ENCODE results near the gene EPB41L4A.

The EPB41L4A gene

GRCh38 chr5:112122353-112122752 is 296.7 kb downstream of the EPB41L4A start:
- H3K4me3 ChIP-seq (ENCODE audit: low read depth, low read length) = no peak overlapping the region
- in situ Hi-C loops (cut with HindIII; ENCODE audit: low sequenced_read_pairs) = no loop called here
- DNase-seq (ENCODE audit: low read depth) = no peak
- TF ChIP-seq CTCF (IDR thresholded peaks at IDR 0.05; ENCODE audit: low read depth, low read length, missing control alignments) = no peak

- TF ChIP-seq CTCF (IDR thresholded peaks at IDR 0.05; ENCODE audit: low read depth, low read length, missing control alignments) = no peak
- no peak overlapping the region for H3K4me3 ChIP-seq (ENCODE audit: low read depth, low read length)
- in situ Hi-C loops (cut with HindIII; ENCODE audit: low sequenced_read_pairs) = no loop called here
- no peak for DNase-seq (ENCODE audit: low read depth)
These were observed 297.8 kb downstream of the EPB41L4A start for GRCh38 chr5:112121258-112121657.

GRCh38 chr5:112119969-112120368 is 299.1 kb downstream of the EPB41L4A start:
- no peak for TF ChIP-seq CTCF (IDR thresholded peaks at IDR 0.05; ENCODE audit: low read depth, low read length, missing control alignments)
- DNase-seq (ENCODE audit: low read depth) = no peak
- H3K4me3 ChIP-seq (ENCODE audit: low read depth, low read length) = no peak overlapping the region
- in situ Hi-C loops (cut with HindIII; ENCODE audit: low sequenced_read_pairs) = no loop called here

GRCh38 chr5:112119508-112119907 is 299.6 kb downstream of the EPB41L4A start:
- H3K4me3 ChIP-seq (ENCODE audit: low read depth, low read length) = no peak overlapping the region
- in situ Hi-C loops (cut with HindIII; ENCODE audit: low sequenced_read_pairs) = no loop called here
- DNase-seq (ENCODE audit: low read depth) = no peak
- TF ChIP-seq CTCF (IDR thresholded peaks at IDR 0.05; ENCODE audit: low read depth, low read length, missing control alignments) = no peak

- no peak overlapping the region for H3K4me3 ChIP-seq (ENCODE audit: low read depth, low read length)
- DNase-seq (ENCODE audit: low read depth) = no peak
- TF ChIP-seq CTCF (IDR thresholded peaks at IDR 0.05; ENCODE audit: low read depth, low read length, missing control alignments) = no peak
- in situ Hi-C loops (cut with HindIII; ENCODE audit: low sequenced_read_pairs) = no loop called here
These were observed 301.5 kb downstream of the EPB41L4A start for GRCh38 chr5:112117551-112117950.

GRCh38 chr5:112116371-112116770 is 302.7 kb downstream of the EPB41L4A start:
- DNase-seq (ENCODE audit: low read depth) = no peak
- in situ Hi-C loops (cut with HindIII; ENCODE audit: low sequenced_read_pairs) = no loop called here
- TF ChIP-seq CTCF (IDR thresholded peaks at IDR 0.05; ENCODE audit: low read depth, low read length, missing control alignments) = no peak
- H3K4me3 ChIP-seq (ENCODE audit: low read depth, low read length) = no peak overlapping the region

- no peak for DNase-seq (ENCODE audit: low read depth)
- no peak for TF ChIP-seq CTCF (IDR thresholded peaks at IDR 0.05; ENCODE audit: low read depth, low read length, missing control alignments)
- in situ Hi-C loops (cut with HindIII; ENCODE audit: low sequenced_read_pairs) = no loop called here
- no peak overlapping the region for H3K4me3 ChIP-seq (ENCODE audit: low read depth, low read length)
These were observed 305.5 kb downstream of the EPB41L4A start for GRCh38 chr5:112113565-112113964.

All from astrocyte of the cerebellum (primary cell).